ENCODE measurements around the gene SPG21.
A peak's percentile ranks its signal among the peaks of the same experiment; 100 is the strongest.

The SPG21 gene

GRCh38 chr15:64989416-64990167 is at the start of gene SPG21:
Gene SPG21 (minus strand): TSS chr15:64989914. CDS start chr15:64983569, 6,345 bp downstream.
- TF ChIP-seq CTCF (IDR thresholded peaks at IDR 0.05; ENCODE audit: low read depth, low read length) = no peak
- peak; percentile 81 for DNase-seq (ENCODE audit: extremely low read depth, low read depth)

- DNase-seq (ENCODE audit: extremely low read depth, low read depth) = no peak
- no peak for TF ChIP-seq CTCF (IDR thresholded peaks at IDR 0.05; ENCODE audit: low read depth, low read length)
Observed at GRCh38 chr15:65038836-65039235, 49.1 kb upstream of the SPG21 start.

GRCh38 chr15:65038428-65038827 is 48.7 kb upstream of the SPG21 start:
- TF ChIP-seq CTCF (IDR thresholded peaks at IDR 0.05; ENCODE audit: low read depth, low read length) = no peak
- no peak for DNase-seq (ENCODE audit: extremely low read depth, low read depth)

- TF ChIP-seq CTCF (IDR thresholded peaks at IDR 0.05; ENCODE audit: low read depth, low read length) = no peak
- DNase-seq (ENCODE audit: extremely low read depth, low read depth) = no peak
Observed at GRCh38 chr15:65037309-65037708, 47.6 kb upstream of the SPG21 start.

GRCh38 chr15:65034719-65035118 is 45.0 kb upstream of the SPG21 start:
- no peak for TF ChIP-seq CTCF (IDR thresholded peaks at IDR 0.05; ENCODE audit: low read depth, low read length)
- DNase-seq (ENCODE audit: extremely low read depth, low read depth) = no peak

GRCh38 chr15:65033659-65034269 is 44.0 kb upstream of the SPG21 start:
- peak; percentile 78 for TF ChIP-seq CTCF (IDR thresholded peaks at IDR 0.05; ENCODE audit: low read depth, low read length)
- no peak for DNase-seq (ENCODE audit: extremely low read depth, low read depth)

GRCh38 chr15:65032801-65033537 is 43.3 kb upstream of the SPG21 start:
- TF ChIP-seq CTCF (IDR thresholded peaks at IDR 0.05; ENCODE audit: low read depth, low read length) = peak; percentile 71
- no peak for DNase-seq (ENCODE audit: extremely low read depth, low read depth)

Data from AG09319 (cell line).